Common myeloid progenitor, CD34-positive (primary cell): Measurements from ENCODE around the gene TENM3.

Experiments used
- CTCF ChIA-PET: fragments of 350-600 bp; sonication (Branson Sonifier 250); formaldehyde crosslinking; loops from one replicate; lab custom pipeline; 2021; ENCODE audit warnings: antibody characterized with exemption; lab: Charles Lee
- POLR2A ChIA-PET: fragments of 350-600 bp; sonication (Branson Sonifier 250); formaldehyde crosslinking; loops from one replicate; lab custom pipeline; 2021; ENCODE audit warnings: antibody characterized with exemption; lab: Charles Lee
- DNase-seq, 3 donors: peaks; one replicate each; pipeline versions ENCODE4 v3.0.0 to v3.0.0-alpha.2; 2013
- H3K27ac ChIP-seq, 2 experiments: 1 replicate in 1 of 2; 2 replicates in 1 of 2; pipeline ENCODE4 v1.7.0; 2013; ENCODE audit warnings: inconsistent platforms in 2 of 2, low read length in 2 of 2, mild to moderate bottlenecking in 2 of 2, low read depth in 1 of 2, moderate library complexity in 1 of 2; ENCODE audit not compliant: severe bottlenecking in 2 of 2, insufficient read depth in 1 of 2, poor library complexity in 1 of 2
- H3K27me3 ChIP-seq, 5 experiments: replicated peaks in 2 of 5; 1 replicate in 3 of 5; 2 replicates in 2 of 5; pipeline versions ENCODE4 v1.6.1 to v1.7.0; 2013; ENCODE audit warnings: low read length in 4 of 5, mild to moderate bottlenecking in 2 of 5, moderate library complexity in 2 of 5, inconsistent platforms in 1 of 5; ENCODE audit not compliant: insufficient read depth in 5 of 5, control insufficient read depth in 4 of 5
- H3K36me3 ChIP-seq, 4 experiments: 1 replicate in 2 of 4; 2 replicates in 2 of 4; pipeline versions ENCODE4 v1.6.1 to v1.7.0; 2013; ENCODE audit warnings: low read length in 3 of 4, control low read depth in 1 of 4, mild to moderate bottlenecking in 1 of 4; ENCODE audit not compliant: control insufficient read depth in 4 of 4, insufficient read depth in 4 of 4
- H3K4me1 ChIP-seq, 4 experiments: 1 replicate in 3 of 4; 2 replicates in 1 of 4; pipeline versions ENCODE4 v1.6.1 to v1.7.1; 2013; ENCODE audit warnings: low read length in 3 of 4, mild to moderate bottlenecking in 3 of 4, control low read depth in 1 of 4, inconsistent platforms in 1 of 4, moderate library complexity in 1 of 4; ENCODE audit not compliant: control insufficient read depth in 4 of 4, insufficient read depth in 4 of 4; ENCODE audit errors: control extremely low read depth in 1 of 4
- H3K4me3 ChIP-seq, 7 experiments: 1 replicate in 4 of 7; 2 replicates in 3 of 7; pipeline versions ENCODE4 v1.5.1 to v1.7.0; 2013; ENCODE audit warnings: mild to moderate bottlenecking in 7 of 7, low read length in 6 of 7, moderate library complexity in 6 of 7, inconsistent platforms in 2 of 7, low read depth in 2 of 7, control low read depth in 1 of 7; ENCODE audit not compliant: insufficient read depth in 4 of 7, control insufficient read depth in 1 of 7; ENCODE audit errors: extremely low read depth in 1 of 7
- H3K9me3 ChIP-seq, 5 experiments: 1 replicate in 4 of 5; 2 replicates in 1 of 5; pipeline versions ENCODE4 v1.6.1 to v1.7.1; 2013; ENCODE audit warnings: low read length in 4 of 5, mild to moderate bottlenecking in 2 of 5, inconsistent platforms in 1 of 5, low read depth in 1 of 5, moderate library complexity in 1 of 5; ENCODE audit not compliant: control insufficient read depth in 4 of 5, insufficient read depth in 2 of 5; ENCODE audit errors: control extremely low read depth in 1 of 5
- WGBS: methylation state at CpG from one replicate; pipeline ENCODE4 v1.1.5; 2013; ENCODE audit not compliant: insufficient coverage; 5-methylcytosine and 5-hydroxymethylcytosine counted together

Gene TENM3

GRCh38 chr4:182604953-182605352, 361.8 kb downstream of the TENM3 start:
- no peaks in the 10 kb centered on the region for H3K36me3 ChIP-seq
- no peaks in the 10 kb centered on the region for H3K4me1 ChIP-seq
- 100% methylated on average over 1 of the region's 4 CpGs for WGBS
- H3K4me3 ChIP-seq: no peak overlapping the region
- no peaks in the 10 kb centered on the region for H3K27me3 ChIP-seq
- no peak overlapping the region for H3K27ac ChIP-seq
- CTCF ChIA-PET: interaction anchor here (1.6 kb wide), 1 partner anchor 9 kb away, joined by 5 read pairs; no protein-coding TSS in a partner anchor
- POLR2A ChIA-PET: no interaction called here
- DNase-seq: no peak
- H3K9me3 ChIP-seq: no peaks in the 10 kb centered on the region

GRCh38 chr4:182608525-182608924, 365.3 kb downstream of the TENM3 start:
- Histone ChIP-seq H3K9me3 (no peaks in the 10 kb centered on the region), H3K27ac (no peak overlapping the region), H3K27me3 (no peaks in the 10 kb centered on the region), H3K4me3 (no peak overlapping the region), H3K36me3 (no peaks in the 10 kb centered on the region), H3K4me1 (no peaks in the 10 kb centered on the region)
- ChIA-PET POLR2A (no interaction called here), CTCF (no interaction called here)
- DNase-seq: no peak
- WGBS: 99% methylated on average over 21 of the region's 23 CpGs

GRCh38 chr4:182616476-182616875, 373.3 kb downstream of the TENM3 start:
- CTCF ChIA-PET: no interaction called here
- POLR2A ChIA-PET: no interaction called here
- no peaks in the 10 kb centered on the region for H3K9me3 ChIP-seq

GRCh38 chr4:182619660-182620059, 376.5 kb downstream of the TENM3 start:
- Histone ChIP-seq H3K36me3 (no peaks in the 10 kb centered on the region), H3K4me3 (no peak overlapping the region), H3K27me3 (peaks cover 0 to 2% (median 0%) of the 10 kb centered on the region in 5 experiments), H3K9me3 (no peaks in the 10 kb centered on the region), H3K27ac (no peak overlapping the region), H3K4me1 (no peaks in the 10 kb centered on the region)
- WGBS: 94% methylated on average over 5 of the region's 5 CpGs
- POLR2A ChIA-PET: interaction anchor here (0.6 kb wide), 1 partner anchor 37 kb away, joined by 4 read pairs; no protein-coding TSS in a partner anchor
- CTCF ChIA-PET: no interaction called here
- DNase-seq: no peak

More at GRCh38 chr4:182616476-182616875, 373.3 kb downstream of the TENM3 start:
- no peak overlapping the region for H3K27ac ChIP-seq
- H3K36me3 ChIP-seq: no peaks in the 10 kb centered on the region
- no peak overlapping the region for H3K4me3 ChIP-seq
- no peaks in the 10 kb centered on the region for H3K4me1 ChIP-seq
- 89% methylated on average over 3 of the region's 4 CpGs for WGBS
- peaks cover 0 to 2% (median 0%) of the 10 kb centered on the region in 5 experiments for H3K27me3 ChIP-seq
- no peak for DNase-seq

GRCh38 chr4:182620111-182620980, 377.1 kb downstream of the TENM3 start:
- Histone ChIP-seq H3K27me3 (peaks cover 0 to 2% (median 0%) of the 10 kb centered on the region in 5 experiments), H3K36me3 (no peaks in the 10 kb centered on the region), H3K9me3 (no peaks in the 10 kb centered on the region), H3K27ac (no peak overlapping the region), H3K4me3 (no peak overlapping the region), H3K4me1 (no peaks in the 10 kb centered on the region)
- ChIA-PET CTCF (no interaction called here), POLR2A (no interaction called here)
- WGBS: 100% methylated on average over 4 of the region's 10 CpGs
- DNase-seq: no peak

- no peak overlapping the region for H3K4me3 ChIP-seq
- no peaks in the 10 kb centered on the region for H3K9me3 ChIP-seq
- H3K36me3 ChIP-seq: no peaks in the 10 kb centered on the region
- CTCF ChIA-PET: no interaction called here
- no peak for DNase-seq
- peaks cover 0 to 2% (median 0%) of the 10 kb centered on the region in 5 experiments for H3K27me3 ChIP-seq
- POLR2A ChIA-PET: no interaction called here
- H3K27ac ChIP-seq: no peak overlapping the region
- 92% methylated on average over 8 of the region's 8 CpGs for WGBS
- no peaks in the 10 kb centered on the region for H3K4me1 ChIP-seq
These were observed 381.1 kb downstream of the TENM3 start for GRCh38 chr4:182624281-182624680.

GRCh38 chr4:182625193-182625592, 382.0 kb downstream of the TENM3 start:
- Histone ChIP-seq H3K27ac (no peak overlapping the region), H3K36me3 (no peaks in the 10 kb centered on the region), H3K27me3 (peaks cover 0 to 2% (median 0%) of the 10 kb centered on the region in 5 experiments), H3K9me3 (no peaks in the 10 kb centered on the region), H3K4me3 (no peak overlapping the region), H3K4me1 (no peaks in the 10 kb centered on the region)
- POLR2A ChIA-PET: no interaction called here
- 94% methylated on average over 12 of the region's 16 CpGs for whole genome bisulfite sequencing
- no peak for DNase-seq
- CTCF ChIA-PET: no interaction called here
